Endothelial cell of umbilical vein (primary cell): ENCODE data around the gene DAP3.

Experiments
- CTCF ChIP-seq, 2 donors: IDR thresholded peaks; 1 replicate in 1 of 2; 2 replicates in 1 of 2; pipeline ENCODE4 v1.5.1; 2011; ENCODE audit warnings: low read length in 2 of 2, mild to moderate bottlenecking in 2 of 2, moderate library complexity in 2 of 2, control low read depth in 1 of 2, inconsistent platforms in 1 of 2, low read depth in 1 of 2; ENCODE audit not compliant: insufficient read depth in 1 of 2; ENCODE audit errors: extremely low read depth in 1 of 2
- EZH2 ChIP-seq: IDR thresholded peaks from 2 replicates; pipeline ENCODE4 v1.6.1; 2012; ENCODE audit warnings: borderline replicate concordance, low read depth, mild to moderate bottlenecking, moderate library complexity, low read length, inconsistent platforms; ENCODE audit not compliant: severe bottlenecking
- GATA2 ChIP-seq: IDR thresholded peaks from 2 replicates; pipeline ENCODE4 v1.7.0; 2011; ENCODE audit warnings: low read depth, mild to moderate bottlenecking, moderate library complexity, mixed read lengths, low read length; ENCODE audit not compliant: insufficient read length, insufficient read depth
- JUN ChIP-seq: IDR thresholded peaks from 2 replicates; pipeline ENCODE4 v1.6.1; 2011; ENCODE audit warnings: borderline replicate concordance, low read depth; ENCODE audit not compliant: insufficient read length, insufficient read depth
- MAX ChIP-seq: IDR thresholded peaks from 2 replicates; pipeline ENCODE4 v1.6.1; 2011; ENCODE audit not compliant: insufficient read depth, insufficient read length
- MYC ChIP-seq: IDR thresholded peaks from one replicate; pipeline ENCODE4 v1.6.1; 2011; ENCODE audit warnings: mild to moderate bottlenecking, low read depth, low read length
- POLR2A ChIP-seq: IDR thresholded peaks from 2 replicates; pipeline ENCODE4 v1.6.1; 2012; ENCODE audit warnings: low read depth, mild to moderate bottlenecking, control low read depth, low read length
- POLR2AphosphoS5 ChIP-seq: IDR thresholded peaks from 2 replicates; pipeline ENCODE4 v1.6.1; 2012; ENCODE audit warnings: low read depth, mild to moderate bottlenecking, control low read depth, low read length, moderate library complexity; ENCODE audit not compliant: insufficient read depth

DNA sequence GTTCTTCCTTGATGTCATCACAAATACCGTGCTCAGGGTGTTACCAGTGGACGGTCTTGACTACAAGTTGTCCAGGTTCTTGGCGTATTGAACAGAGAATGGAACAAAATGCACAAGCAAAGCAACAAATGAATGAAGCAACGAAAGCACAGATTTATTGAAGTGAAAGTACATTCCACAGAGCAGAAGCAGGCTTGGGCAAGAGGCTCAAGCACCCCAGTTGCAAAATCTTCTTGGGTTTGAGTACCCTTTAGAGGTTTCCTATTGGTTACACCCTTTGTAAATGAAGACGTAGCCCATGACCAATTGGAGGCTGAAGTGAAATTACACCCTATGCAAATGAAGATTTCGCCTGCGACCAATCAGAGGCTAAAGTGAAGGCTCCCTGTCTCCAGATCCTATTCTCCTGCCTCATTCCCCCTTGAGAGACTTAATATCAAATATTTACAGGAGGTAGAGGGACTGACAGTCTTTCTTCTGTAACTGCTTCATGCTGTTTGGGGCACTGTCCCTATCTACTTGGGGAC lies 38.6 kb upstream of the DAP3 start:
- TF ChIP-seq MAX (no peak), CTCF (IDR thresholded peaks at IDR 0.05; ENCODE audit: extremely low read depth in 1 of 2, insufficient read depth in 1 of 2, low read depth in 1 of 2, low read length in 2 of 2) (no peak), POLR2AphosphoS5 (no peak), MYC (no peak), EZH2 (no peak), POLR2A (no peak), JUN (no peak), GATA2 (no peak)
